GM18511 (cell line): ENCODE data around the gene DCAF12L2.
"Not testable (repeated sequence)": the region's sequence is repeated elsewhere in the genome, so short reads cannot be mapped to it uniquely, and the experiment has no call there.

Experiments used
- ATAC-seq: cut with Tn5 transposase; IDR thresholded peaks from one replicate; pipeline ENCODE4 v1.9.1; 2021; ENCODE audit warnings: mild to moderate bottlenecking, moderate library complexity; ENCODE audit not compliant: unreplicated experiment

DCAF12L2 gene

DNA sequence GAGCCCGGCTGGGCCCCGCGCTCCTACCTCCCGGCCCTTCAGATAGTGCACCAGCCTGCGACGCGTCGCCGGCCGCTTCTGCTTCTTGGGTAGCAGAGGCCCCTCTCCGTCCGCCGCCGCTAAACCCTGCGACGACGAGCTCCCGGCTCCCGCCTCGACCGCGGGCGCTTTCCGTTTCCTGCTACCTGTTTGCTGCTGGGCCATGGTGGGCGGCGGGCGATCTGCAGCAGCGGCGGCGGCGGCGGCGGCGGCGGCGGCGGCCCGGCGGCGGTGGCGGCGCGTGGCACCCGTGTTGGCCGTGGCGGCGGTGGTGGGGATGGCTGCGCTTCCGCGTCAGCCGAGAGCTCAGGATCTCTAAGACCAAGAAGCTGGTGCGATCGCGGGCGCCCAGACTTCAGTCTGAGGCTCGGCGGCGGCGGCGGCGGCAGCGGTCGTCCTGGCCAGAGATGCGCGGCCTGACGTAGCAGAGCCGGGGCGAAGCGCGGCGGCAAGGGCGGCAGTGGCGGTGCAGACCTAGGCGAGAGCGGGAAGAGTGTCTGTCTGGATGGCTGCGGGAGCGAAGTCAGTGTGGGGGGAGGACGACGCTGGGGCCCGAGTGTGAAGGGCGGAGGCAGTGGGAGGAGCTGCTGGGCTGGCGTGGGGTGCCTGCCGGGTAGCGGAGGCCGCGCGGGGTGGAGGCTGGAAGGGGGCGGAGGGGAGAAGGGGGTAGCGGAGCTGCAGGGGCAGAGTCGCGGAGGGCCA is at the start of gene DCAF12L2:
TSS of gene DCAF12L2 (minus strand) at position 569 of the 741 bp plus-strand sequence. CDS start at position 204, 365 bp downstream.
- no peak for ATAC-seq

DNA sequence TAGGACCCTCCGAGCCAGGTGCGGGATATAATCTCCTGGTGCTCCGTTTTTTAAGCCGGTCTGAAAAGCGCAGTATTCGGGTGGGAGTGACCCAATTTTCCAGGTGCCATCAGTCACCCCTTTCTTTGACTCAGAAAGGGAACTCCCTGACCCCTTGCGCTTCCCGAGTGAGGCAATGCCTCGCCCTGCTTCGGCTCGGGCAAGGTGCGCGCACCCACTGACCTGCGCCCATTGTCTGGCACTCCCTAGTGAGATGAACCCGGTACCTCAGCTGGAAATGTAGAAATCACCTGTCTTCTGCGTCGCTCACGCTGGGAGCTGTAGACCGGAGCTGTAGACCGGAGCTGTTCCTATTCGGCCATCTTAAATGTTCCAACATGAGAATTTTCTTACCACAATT is 24.8 kb upstream of the DCAF12L2 start:
- not testable (repeated sequence) for ATAC-seq

DNA sequence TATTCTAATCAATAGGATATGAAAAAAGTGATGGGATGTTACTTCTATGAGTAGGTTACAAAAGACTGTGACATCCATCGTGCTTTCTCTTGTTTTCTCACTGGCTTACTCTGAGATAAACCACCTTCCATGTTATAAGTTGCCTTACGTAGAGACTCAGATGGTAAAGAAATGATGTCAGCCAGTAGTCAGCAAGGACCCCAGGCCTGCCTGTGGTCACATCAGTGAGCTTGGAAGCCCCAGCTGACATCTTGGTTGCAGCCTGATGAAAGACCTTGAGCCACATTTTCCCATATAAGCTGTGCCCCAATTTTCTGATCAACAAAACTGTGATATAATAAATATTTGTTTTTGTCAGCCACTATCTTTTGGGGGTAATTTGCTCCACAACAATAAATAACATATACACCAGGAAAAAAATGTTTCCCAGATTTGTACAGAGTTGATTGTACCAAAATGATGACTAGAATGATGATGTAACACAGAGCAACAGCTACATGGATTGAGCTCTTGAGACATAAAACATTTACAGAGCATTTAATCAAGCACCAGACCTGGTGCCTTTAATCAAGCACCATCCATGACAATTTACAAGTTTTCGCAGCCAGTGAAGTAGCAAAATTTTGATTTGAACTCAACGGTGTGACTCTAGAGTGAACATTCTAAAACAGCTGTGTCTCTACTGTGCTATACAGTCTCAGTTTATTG is 11.2 kb upstream of the DCAF12L2 start:
- ATAC-seq: no peak

DNA sequence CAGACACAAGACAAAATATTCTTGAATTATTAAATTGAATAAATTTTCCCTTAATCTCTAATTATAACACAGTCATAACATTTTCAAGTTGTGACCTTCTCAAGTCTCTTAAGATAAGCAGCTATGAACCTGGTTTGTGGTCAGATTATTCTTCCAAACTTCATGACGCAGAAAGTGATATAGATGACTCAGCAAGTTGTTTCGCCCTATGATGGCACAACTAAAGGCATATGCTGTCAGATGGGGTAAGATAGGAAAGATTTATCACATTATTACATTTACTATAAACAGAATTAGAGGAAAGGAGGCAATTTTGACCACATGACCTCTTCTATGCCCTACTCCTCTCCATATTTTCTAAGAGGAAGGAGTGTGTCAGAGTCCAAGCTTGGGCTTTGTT is 4.6 kb upstream of the DCAF12L2 start:
- ATAC-seq: no peak

DNA sequence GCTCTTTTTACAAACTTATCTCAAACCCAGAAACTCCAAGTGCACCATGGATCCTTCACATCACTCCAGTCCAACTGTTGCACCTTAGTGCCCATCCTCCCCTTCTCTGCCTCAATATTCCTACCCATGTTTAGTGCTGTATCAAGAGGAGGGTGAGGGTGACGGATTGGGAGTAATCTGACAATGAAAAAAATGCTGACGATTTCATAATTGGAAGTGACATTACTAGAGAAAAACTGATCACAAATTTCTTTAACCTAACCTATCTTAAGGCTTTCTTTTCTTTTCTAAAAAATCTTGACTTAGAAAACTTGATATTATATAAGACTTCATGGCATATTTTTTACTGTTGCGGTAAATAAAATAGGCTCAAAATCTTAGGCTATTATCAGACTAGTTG is 1.5 kb upstream of the DCAF12L2 start:
- no peak for ATAC-seq

DNA sequence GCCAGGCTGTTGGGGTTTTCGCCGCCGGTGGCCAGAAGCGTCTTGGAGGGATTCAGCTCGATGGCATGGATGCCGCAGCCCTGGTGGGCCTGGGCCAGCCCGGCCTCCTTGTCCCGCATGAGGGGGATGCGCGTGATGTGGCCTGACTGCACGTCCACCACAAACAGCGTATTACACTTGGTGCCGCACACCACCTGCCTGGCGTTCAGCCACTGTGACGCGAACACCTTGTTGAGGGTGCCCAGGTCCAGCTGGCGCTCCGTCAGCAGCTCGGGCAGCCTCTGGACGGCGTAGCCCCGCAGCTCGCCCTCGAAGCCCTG is 728 bp downstream of the DCAF12L2 start:
- ATAC-seq: no peak

DNA sequence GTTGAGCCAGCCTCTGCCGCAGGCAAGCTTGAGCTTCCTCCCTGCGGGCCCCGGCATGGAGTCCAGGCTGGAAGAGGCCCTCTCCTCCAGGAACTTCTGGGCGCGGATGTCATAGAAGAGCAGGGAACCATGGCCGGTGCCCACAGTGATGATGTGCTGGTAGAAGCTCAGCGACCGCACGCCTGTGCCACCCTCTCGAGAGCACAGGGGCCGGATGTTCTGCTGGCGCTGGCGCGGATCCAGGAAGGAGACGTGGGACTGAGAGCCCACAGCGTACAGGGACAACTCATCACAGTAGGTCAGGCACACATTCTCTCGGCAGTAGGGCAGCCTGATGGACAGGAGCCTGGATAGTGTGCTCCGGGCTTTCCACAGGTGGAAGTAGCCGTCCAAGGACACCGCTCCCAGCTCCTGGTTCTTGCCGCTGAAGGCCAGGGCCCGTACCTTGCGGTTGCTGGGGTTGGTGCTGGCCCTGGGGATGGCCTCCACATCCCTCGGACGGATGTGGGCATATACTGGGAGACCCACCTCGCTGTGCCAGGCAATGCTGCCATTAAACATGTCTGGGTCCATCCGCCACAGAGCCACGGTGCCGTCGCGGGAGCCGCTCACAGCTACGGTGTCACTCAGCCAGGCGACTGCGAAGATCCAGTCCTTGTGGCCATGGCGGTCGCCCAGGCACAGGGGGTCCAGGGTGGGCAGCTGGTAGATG is 1.2 kb downstream of the DCAF12L2 start:
- ATAC-seq: no peak

DNA sequence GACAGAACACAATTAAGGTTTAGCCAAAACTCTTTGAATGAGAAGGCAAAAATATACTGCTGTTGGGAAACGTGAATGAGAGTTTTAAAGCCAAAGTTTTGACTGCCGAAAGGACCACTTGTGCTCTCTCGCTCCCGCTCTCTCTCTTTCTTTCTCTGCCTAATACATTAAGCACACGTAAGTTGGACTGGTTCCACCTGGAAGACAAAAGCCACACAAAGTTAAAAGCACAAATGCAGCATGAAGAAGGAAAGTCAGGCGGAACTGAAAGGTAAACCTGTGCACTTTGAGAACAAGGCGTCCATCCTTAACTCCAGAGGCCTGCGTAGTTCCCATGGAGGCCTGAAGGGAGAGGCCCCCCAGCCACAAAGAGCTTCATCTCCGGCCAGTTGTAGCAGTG is 1.9 kb downstream of the DCAF12L2 start:
- ATAC-seq: no peak

DNA sequence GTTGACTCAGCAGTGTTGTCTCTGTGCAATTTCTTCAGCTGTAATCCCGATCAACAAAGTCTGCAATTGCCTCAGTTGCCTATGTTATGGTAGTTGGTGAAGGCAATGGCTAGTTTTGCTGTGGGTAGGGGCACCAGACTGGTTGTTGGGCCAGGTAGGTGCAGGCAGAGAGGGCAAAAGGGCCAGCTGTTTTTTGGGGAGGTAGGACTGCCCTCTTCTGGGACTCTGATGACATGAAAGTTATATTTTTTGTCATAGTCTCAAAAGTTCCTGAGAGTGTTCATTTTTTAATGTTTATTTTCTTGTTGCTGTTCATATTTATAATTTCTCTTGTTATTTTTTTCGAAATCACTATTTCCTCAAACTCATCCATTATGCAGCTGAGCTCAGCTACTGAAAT is 25.1 kb downstream of the DCAF12L2 start:
- ATAC-seq: no peak

DNA sequence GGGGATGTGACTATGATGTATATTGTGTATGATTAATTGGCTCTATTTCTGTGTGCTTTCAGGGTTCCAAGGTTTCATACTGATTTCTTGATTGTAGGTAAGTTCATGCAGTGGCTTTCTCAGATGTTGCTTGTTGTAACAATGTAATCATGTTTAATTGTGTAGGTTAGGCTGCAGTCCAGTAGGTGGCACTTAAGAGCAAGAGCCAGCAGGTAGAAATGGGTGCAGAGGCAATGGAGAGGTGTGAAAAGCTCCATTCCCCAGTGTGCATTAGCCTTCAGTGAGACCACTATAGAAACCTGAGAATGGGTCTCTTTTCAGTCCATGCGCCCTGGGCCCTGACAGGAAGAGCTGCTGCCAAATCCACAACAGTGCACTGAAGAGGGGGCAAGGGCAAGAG is 28.2 kb downstream of the DCAF12L2 start:
- ATAC-seq: no peak

DNA sequence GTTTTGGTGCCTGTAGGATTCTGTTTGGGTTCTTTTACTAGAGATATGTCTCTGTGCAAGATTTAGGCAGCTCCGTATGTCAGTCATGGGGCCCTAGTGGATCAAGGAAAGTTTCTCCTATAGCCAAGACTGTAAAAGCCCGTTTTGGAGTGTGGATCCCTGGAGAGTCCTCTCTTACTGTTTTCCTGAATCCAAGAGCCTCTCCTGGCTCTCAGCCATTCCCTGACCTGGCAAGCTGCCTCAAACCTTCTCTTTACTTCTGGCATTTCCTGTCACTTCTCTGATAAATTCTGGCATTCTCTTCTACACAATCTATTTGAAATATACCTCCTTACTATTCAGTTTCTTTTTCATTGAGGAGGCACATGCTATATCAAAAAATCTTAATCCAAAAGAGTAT is 41.4 kb downstream of the DCAF12L2 start:
- no peak for ATAC-seq
